BJ (cell line): ENCODE results near the gene NLRC3. TPM values are rescaled to one million over a fixed set of nuclear protein-coding genes. Genes with fewer than 3 reads are reported as not detected.

ENCODE experiments used
- CTCF ChIA-PET: fragments of 350-600 bp; formaldehyde crosslinking; extraction: SDS; loops from one replicate; lab custom pipeline; 2021; ENCODE audit warnings: antibody characterized with exemption, inconsistent platforms; lab: Yijun Ruan, JAX
- POLR2A ChIA-PET: fragments of 300-600 bp; sonication (Branson Sonifier 250); formaldehyde crosslinking; extraction: SDS; loops from one replicate; lab custom pipeline; 2021; ENCODE audit warnings: antibody characterized with exemption; lab: Charles Lee
- DNase-seq: peaks from one replicate; pipeline ENCODE4 v3.0.0-alpha.2; 2011; ENCODE audit warnings: low read depth
- H3K27me3 ChIP-seq: 2 replicates; pipeline ENCODE4 v1.6.0; 2011; ENCODE audit warnings: low read length; ENCODE audit not compliant: control insufficient read depth, insufficient read depth
- H3K36me3 ChIP-seq: 2 replicates; pipeline ENCODE4 v1.5.1; 2011; ENCODE audit warnings: low read length; ENCODE audit not compliant: control insufficient read depth, insufficient read depth
- H3K4me3 ChIP-seq: 2 replicates; pipeline ENCODE4 v1.5.1; 2011; ENCODE audit warnings: low read depth, mild to moderate bottlenecking, control low read depth, low read length
- polyA plus RNA-seq: library from polyadenylated mRNA; depleted of rRNA; stranded (reverse); fragments of >200 nt; gene quantifications from 2 replicates; pipeline ENCODE4 v1.2.3, GENCODE V29; 2011
- TF ChIP-seq, protein P1 (sequence below): IDR thresholded peaks from 2 replicates; pipeline ENCODE4 v1.5.1; 2011; ENCODE audit warnings: low read depth, mild to moderate bottlenecking, control low read depth, inconsistent platforms, low read length, moderate library complexity; ENCODE audit not compliant: insufficient read depth

The NLRC3 gene
- polyA plus RNA-seq, 1 experiment: not detected

DNA sequence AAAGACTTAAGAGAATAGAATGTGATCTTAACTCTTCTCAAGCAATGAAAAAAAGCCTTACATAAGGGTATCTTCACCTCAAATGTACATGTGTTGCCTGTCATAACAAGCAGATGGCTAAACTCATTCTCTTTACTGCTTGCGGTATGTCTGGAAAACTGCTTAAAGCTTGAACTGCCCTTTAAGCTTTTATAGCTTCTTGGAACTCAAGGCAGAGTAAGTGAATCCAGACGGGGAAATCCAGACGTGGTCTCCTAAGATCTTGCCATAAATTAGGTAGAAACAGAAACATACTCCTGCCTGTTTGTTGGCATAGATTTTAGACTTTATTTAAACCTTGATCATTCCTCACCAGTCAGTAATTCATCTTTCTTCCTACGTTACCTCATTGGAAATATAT, 56.8 kb downstream of the NLRC3 start:
- DNase-seq: peak; percentile 93
- TF ChIP-seq, protein P1, sequence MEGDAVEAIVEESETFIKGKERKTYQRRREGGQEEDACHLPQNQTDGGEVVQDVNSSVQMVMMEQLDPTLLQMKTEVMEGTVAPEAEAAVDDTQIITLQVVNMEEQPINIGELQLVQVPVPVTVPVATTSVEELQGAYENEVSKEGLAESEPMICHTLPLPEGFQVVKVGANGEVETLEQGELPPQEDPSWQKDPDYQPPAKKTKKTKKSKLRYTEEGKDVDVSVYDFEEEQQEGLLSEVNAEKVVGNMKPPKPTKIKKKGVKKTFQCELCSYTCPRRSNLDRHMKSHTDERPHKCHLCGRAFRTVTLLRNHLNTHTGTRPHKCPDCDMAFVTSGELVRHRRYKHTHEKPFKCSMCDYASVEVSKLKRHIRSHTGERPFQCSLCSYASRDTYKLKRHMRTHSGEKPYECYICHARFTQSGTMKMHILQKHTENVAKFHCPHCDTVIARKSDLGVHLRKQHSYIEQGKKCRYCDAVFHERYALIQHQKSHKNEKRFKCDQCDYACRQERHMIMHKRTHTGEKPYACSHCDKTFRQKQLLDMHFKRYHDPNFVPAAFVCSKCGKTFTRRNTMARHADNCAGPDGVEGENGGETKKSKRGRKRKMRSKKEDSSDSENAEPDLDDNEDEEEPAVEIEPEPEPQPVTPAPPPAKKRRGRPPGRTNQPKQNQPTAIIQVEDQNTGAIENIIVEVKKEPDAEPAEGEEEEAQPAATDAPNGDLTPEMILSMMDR: no peak
- peaks cover 15% of the 10 kb centered on the region for H3K36me3 ChIP-seq
- ChIA-PET POLR2A (no interaction called here), CTCF (no interaction called here)
- H3K4me3 ChIP-seq: no peak overlapping the region
- no peaks in the 10 kb centered on the region for H3K27me3 ChIP-seq

DNA sequence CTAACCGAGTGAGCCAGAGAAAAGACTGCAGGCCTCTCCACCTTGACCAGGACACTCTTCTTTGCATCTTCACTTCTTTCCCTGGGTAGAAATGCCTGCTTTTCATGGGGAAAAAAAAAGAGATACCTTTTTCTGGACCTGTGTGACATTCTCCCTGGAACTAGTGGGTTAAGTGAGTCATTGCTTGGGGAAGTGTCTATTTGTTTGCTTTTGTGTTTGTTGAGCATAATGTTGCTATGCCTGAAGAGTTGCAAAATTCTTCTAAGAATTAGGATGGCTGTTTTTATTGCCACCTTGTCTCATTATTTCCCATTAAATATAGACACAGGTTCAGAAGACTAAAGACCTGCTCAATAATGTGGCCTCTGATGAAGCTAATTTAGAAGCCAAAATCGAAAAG, 57.6 kb downstream of the NLRC3 start:
- Histone ChIP-seq H3K36me3 (peaks cover 8% of the 10 kb centered on the region), H3K4me3 (no peak overlapping the region), H3K27me3 (no peaks in the 10 kb centered on the region)
- no peak for DNase-seq
- TF ChIP-seq, protein P1: no peak
- ChIA-PET CTCF (interaction anchor here (1.5 kb wide), 1 partner anchor 18 kb away, joined by 4 read pairs; no protein-coding TSS in a partner anchor), POLR2A (no interaction called here)

DNA sequence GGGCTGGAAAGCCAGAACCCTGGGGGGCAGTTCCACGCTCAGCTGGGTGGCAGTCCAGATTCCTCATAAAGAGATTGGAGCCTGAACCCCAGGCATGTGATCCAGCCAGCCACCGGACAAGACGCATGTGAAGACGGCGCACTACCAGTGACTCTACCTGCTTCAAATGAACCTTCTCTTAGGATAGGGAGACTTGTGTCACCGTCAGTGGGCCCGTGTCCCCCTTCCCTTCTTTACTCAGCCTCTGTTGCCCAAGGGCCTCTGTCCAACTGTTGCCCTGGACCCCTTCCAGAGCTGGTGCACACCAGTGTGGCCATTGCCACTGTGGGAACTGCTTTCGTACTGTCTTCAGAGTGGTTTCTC, 58.2 kb downstream of the NLRC3 start:
- no peak overlapping the region for H3K4me3 ChIP-seq
- POLR2A ChIA-PET: no interaction called here
- no peak for DNase-seq
- TF ChIP-seq, protein P1: no peak
- H3K27me3 ChIP-seq: no peaks in the 10 kb centered on the region
- peaks cover 8% of the 10 kb centered on the region for H3K36me3 ChIP-seq
- CTCF ChIA-PET: interaction anchor here (1.5 kb wide), 1 partner anchor 17 kb away, joined by 4 read pairs; no protein-coding TSS in a partner anchor

DNA sequence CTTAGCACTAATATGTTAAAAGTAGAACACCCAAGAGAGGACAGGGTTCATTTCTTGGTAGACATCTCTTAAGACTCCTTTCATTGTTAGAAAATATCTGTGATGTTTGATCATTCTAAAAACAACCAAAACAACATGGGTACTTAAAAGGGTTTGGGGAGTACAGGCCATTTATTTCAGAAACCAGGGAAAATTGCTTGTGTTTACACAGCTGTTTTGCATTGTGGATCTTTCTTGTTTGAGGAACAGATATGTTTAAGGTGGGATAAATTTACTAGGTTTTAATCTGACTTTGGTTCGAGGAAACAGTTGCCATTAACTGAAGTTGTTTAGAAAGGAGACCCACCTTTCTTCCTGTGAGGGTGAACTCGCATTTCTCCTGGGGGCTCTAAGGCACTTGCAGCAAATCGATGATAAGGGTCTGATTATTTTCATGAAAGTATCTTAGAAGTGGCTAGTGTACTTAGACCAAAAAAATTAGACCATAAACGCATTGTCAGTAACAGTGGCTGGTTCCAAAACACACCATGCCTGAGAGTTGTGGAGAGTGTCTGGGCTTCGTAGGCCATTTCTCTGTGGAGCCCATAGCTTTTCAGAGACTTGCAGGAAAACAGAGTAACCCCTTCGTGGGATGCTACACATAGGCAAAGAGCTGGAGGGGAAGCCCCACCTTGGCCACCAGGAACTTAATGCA, 58.8 kb downstream of the NLRC3 start:
- H3K27me3 ChIP-seq: no peaks in the 10 kb centered on the region
- H3K36me3 ChIP-seq: peaks cover 7% of the 10 kb centered on the region
- CTCF ChIA-PET: interaction anchor here (1.5 kb wide), 1 partner anchor 17 kb away, joined by 4 read pairs; no protein-coding TSS in a partner anchor
- POLR2A ChIA-PET: no interaction called here
- TF ChIP-seq, protein P1: no peak
- no peak for DNase-seq
- no peak overlapping the region for H3K4me3 ChIP-seq

DNA sequence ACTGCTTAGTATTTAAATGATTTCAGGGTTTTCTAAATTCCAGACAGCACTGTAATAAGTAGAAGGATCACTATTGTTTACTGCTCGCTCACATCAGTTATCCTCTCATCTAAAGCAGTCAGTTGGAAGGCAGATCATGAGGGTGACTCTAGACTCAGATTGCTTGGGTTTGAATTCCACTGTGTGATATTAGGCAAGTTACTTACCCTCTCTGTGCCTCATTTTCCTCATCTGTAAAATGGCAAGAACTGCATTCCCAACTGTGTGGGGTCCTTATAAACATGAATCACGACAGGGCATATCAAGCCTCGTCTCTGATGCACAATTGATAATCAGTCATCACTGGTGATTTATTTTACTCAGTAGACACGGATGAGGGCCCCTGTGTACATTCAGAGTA, 61.3 kb downstream of the NLRC3 start:
- POLR2A ChIA-PET: no interaction called here
- CTCF ChIA-PET: no interaction called here
- Histone ChIP-seq H3K27me3 (no peaks in the 10 kb centered on the region), H3K36me3 (peaks cover 11% of the 10 kb centered on the region), H3K4me3 (no peak overlapping the region)
- TF ChIP-seq, protein P1: no peak
- no peak for DNase-seq
